HG03575 (cell line): ENCODE measurements around the gene CD200R1L.

ENCODE experiments used
- ATAC-seq: cut with Tn5 transposase; IDR thresholded peaks from one replicate; pipeline ENCODE4 v1.9.1; 2021; ENCODE audit not compliant: unreplicated experiment, insufficient number of reproducible peaks, low FRiP score; ENCODE audit errors: extremely low read depth

The CD200R1L gene

GRCh38 chr3:112799946-112800345 is 46.7 kb downstream of the CD200R1L start:
- no peak for ATAC-seq

- no peak for ATAC-seq
Measured at GRCh38 chr3:112794622-112795172, 52.0 kb downstream of the CD200R1L start.

GRCh38 chr3:112793326-112794081 is 53.2 kb downstream of the CD200R1L start:
- ATAC-seq = no peak

- no peak for ATAC-seq
Measured at GRCh38 chr3:112791736-112792135, 54.9 kb downstream of the CD200R1L start.

- ATAC-seq = no peak
Measured at GRCh38 chr3:112789787-112790186, 56.9 kb downstream of the CD200R1L start.

- no peak for ATAC-seq
Measured at GRCh38 chr3:112786881-112787579, 59.6 kb downstream of the CD200R1L start.

- ATAC-seq = no peak
Measured at GRCh38 chr3:112786002-112786590, 60.6 kb downstream of the CD200R1L start.

- ATAC-seq = no peak
Measured at GRCh38 chr3:112785321-112786001, 61.2 kb downstream of the CD200R1L start.

GRCh38 chr3:112782491-112782890 is 64.2 kb downstream of the CD200R1L start:
- ATAC-seq = no peak

GRCh38 chr3:112781599-112781998 is 65.1 kb downstream of the CD200R1L start:
- no peak for ATAC-seq

- ATAC-seq = no peak
Measured at GRCh38 chr3:112779558-112780480, 66.8 kb downstream of the CD200R1L start.

- ATAC-seq = no peak
Measured at GRCh38 chr3:112779011-112779410, 67.7 kb downstream of the CD200R1L start.

- ATAC-seq = no peak
Measured at GRCh38 chr3:112778353-112778948, 68.2 kb downstream of the CD200R1L start.

- ATAC-seq = no peak
Measured at GRCh38 chr3:112777811-112778210, 68.9 kb downstream of the CD200R1L start.

GRCh38 chr3:112776836-112777235 is 69.8 kb downstream of the CD200R1L start:
- ATAC-seq = no peak

- no peak for ATAC-seq
Measured at GRCh38 chr3:112776000-112776399, 70.7 kb downstream of the CD200R1L start.

- ATAC-seq = no peak
Measured at GRCh38 chr3:112775011-112775742, 71.5 kb downstream of the CD200R1L start.
